ENCODE results near the gene CAPN3.
A peak's percentile ranks its signal among the peaks of the same experiment; 100 is the strongest.

Gene CAPN3

DNA sequence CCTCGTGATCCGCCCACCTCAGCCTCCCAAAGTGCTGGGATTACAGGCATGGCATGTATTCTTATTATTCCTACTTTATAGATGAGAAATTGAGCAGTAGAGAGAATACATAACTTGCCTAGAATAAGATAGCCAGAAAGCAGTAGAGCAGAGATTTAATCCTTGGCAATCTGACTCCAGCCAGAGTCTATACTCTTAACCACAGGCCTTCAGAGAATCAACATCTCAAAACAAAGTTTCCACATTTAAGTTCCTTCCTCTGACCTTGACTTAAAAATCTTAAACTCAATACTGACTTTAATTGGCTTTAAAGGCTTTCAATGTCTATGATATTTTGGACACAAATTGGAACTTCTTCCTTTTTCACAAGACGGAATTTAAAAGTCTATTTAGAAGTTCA is 94.5 kb downstream of the CAPN3 start:
- DNase-seq (ENCODE audit: low read depth), result no peak

DNA sequence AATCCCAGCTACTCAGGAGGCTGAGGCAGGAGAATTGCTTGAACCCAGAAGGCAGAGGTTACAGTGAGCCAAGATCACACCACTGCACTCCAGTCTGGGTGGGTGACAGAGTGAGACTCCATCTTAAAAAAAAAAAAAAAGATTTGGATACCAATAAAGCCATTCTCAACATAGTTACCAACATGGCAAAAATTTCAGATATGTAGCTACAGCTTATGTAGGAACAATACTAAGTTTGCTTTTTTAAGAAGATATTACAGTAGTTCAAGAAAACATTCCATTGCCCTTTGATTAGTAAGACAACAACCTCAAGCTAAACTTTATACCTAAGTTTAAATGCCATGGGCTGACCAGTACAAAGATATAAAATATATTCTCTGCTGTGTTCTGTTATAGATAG is 97.2 kb downstream of the CAPN3 start:
- DNase-seq (ENCODE audit: low read depth), result no peak

DNA sequence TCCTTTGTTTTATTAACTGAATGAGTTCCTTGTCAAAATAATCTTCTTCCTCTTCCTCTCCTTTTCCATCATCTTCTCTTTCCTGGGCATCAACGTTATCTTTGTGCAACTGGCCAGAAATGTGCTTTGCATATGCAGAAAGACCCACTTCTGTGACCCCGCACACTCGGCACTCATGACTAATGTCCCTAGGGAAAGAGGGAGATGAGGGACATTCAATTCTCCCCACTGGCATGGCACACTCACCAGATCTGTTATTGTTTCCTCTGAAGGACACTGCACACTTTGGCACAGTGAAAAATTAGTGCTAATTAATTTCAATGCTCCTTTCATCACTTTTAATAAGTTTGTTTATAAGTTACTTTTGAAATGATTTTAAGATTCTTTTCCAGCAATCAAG is 97.7 kb downstream of the CAPN3 start:
- peak; percentile 37 for DNase-seq (ENCODE audit: low read depth)

DNA sequence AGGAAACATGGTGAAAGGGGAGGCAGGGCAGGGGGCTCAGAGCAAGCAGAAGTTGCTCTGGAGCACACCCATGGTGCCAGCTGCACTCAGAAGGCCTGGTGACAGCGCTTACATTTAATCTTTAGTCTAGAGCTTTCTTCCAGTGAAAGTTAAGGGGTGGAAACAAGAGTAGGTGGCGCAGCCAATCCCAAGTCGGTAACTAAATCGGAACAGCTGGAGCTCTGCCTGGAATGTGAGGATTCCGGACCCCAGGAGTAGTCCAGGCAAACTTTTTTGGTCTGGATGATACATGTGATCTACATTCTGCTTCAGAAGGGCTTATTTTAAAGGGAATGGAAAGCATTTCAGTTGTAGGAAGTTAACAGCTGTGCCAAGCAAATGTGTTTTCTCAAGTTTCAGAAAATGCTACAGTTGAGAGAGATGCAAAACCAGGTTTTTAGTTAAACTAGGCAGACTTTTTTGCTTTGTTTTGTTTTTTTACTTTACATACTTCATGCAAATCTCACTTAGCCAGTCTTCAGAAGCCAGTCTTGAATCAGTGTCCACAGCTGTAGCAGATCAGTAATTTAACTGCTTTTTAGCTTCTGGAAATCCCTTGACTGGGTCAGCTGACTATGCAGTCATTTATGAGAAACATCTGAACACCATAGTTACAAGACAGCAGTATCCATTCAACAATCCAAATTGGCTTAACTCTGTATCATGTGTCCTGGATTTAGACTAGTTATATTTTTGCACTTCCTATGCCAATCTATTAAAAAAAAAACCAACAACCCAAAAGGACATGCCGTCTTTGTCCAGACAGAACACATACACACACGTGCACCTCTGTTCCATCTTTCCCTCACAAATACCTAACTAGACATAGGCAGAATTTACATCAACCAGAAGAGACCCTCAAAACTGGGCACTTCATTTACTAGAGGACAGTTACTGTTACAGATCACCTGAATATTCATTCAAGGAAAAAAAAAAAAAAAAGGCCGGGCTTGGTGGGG is 98.4 kb downstream of the CAPN3 start:
- DNase-seq (ENCODE audit: low read depth), result peak; percentile 97

DNA sequence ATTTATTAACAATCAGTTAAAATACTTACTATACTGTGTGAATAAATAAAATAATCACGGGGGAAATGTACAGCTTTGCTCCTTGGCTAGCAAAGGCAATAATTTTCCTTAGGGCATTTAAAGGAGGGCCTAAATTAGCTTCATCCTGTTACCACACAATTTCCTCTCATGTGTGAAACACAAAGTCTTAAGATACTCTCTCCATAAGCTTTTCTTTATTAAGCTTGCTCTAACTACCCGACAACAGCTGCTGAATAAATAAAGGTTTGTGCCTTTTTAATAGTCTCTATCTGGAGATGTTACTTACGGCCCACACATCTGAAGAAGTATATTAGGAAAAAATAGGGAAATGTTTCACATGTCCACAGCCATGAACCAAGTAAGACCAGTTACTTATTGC is 102.0 kb downstream of the CAPN3 start:
- no peak for DNase-seq (ENCODE audit: low read depth)
